T-cell (primary cell): ENCODE data around the gene CCDC88B. TPM values are rescaled to one million over a fixed set of nuclear protein-coding genes. Genes with fewer than 3 reads are reported as not detected.

Experiments used
- ATAC-seq, 4 experiments: fragments of 200-7000 bp in 3 of 4; fragments of 150-1000 bp in 1 of 4; cut with Tn5 transposase; replicated peaks in 1 of 4; 1 replicate in 3 of 4; 2 replicates in 1 of 4; pipeline ENCODE4 v1.10.0; 2021; ENCODE audit warnings: moderate library complexity in 3 of 4, mild to moderate bottlenecking in 2 of 4, moderate number of reproducible peaks in 1 of 4
- CTCF ChIA-PET, 2 donors: fragments of 300-600 bp; sonication (Branson Sonifier 250); formaldehyde crosslinking; loops; one replicate each; lab custom pipeline; 2022; ENCODE audit warnings: antibody characterized with exemption in 2 of 2; lab: Charles Lee
- POLR2A ChIA-PET, 2 donors: fragments of 300-600 bp; sonication (Branson Sonifier 250); formaldehyde crosslinking; loops; one replicate each; lab custom pipeline; 2022; ENCODE audit warnings: antibody characterized with exemption in 2 of 2; lab: Charles Lee
- DNase-seq, 35 experiments: peaks; one replicate each; pipeline versions ENCODE4 v3.0.0 to v3.0.0-alpha.2; 2013 to 2023
- H3K27ac ChIP-seq: one replicate; pipeline ENCODE4 v1.5.1; 2013; ENCODE audit warnings: low read length
- H3K27me3 ChIP-seq, 2 experiments: replicated peaks in 1 of 2; 1 replicate in 1 of 2; 2 replicates in 1 of 2; pipeline versions ENCODE4 v1.6.1 to v1.7.0; 2013; ENCODE audit warnings: low read length in 1 of 2, mixed read lengths in 1 of 2; ENCODE audit not compliant: control insufficient read depth in 2 of 2, insufficient read depth in 2 of 2; ENCODE audit errors: extremely low read depth in 1 of 2
- H3K36me3 ChIP-seq, 2 donors: 1 replicate in 1 of 2; 2 replicates in 1 of 2; pipeline versions ENCODE4 v1.6.1 to v1.7.0; 2013; ENCODE audit warnings: low read length in 1 of 2; ENCODE audit not compliant: control insufficient read depth in 2 of 2, insufficient read depth in 1 of 2; ENCODE audit errors: extremely low read depth in 1 of 2
- H3K4me1 ChIP-seq, 2 experiments: 1 replicate in 1 of 2; 2 replicates in 1 of 2; pipeline versions ENCODE4 v1.6.1 to v1.7.0; 2013; ENCODE audit warnings: low read length in 2 of 2, mixed read lengths in 1 of 2; ENCODE audit not compliant: insufficient read depth in 2 of 2, control insufficient read depth in 1 of 2; ENCODE audit errors: extremely low read depth in 1 of 2
- H3K4me3 ChIP-seq, 2 donors: 1 replicate in 1 of 2; 2 replicates in 1 of 2; pipeline versions ENCODE4 v1.5.1 to v1.7.0; 2013; ENCODE audit warnings: mild to moderate bottlenecking in 2 of 2, low read length in 1 of 2, moderate library complexity in 1 of 2; ENCODE audit not compliant: control insufficient read depth in 1 of 2; ENCODE audit errors: extremely low read depth in 1 of 2
- H3K9me3 ChIP-seq: 2 replicates; pipeline ENCODE4 v1.7.0; 2013
- H3K27ac Mint-ChIP-seq, 2 donors: one replicate each; pipeline ENCODE4 v1.8.0; 2020 to 2021; ENCODE audit warnings: mild to moderate bottlenecking in 2 of 2, mixed read lengths in 2 of 2
- H3K27me3 Mint-ChIP-seq, 2 donors: one replicate each; pipeline ENCODE4 v1.8.0; 2021 to 2022; ENCODE audit warnings: mixed read lengths in 2 of 2
- H3K36me3 Mint-ChIP-seq: one replicate; pipeline ENCODE4 v1.8.0; 2021; ENCODE audit warnings: mixed read lengths
- H3K4me1 Mint-ChIP-seq, 3 donors: one replicate each; pipeline ENCODE4 v1.8.0; 2020 to 2022; ENCODE audit warnings: mixed read lengths in 3 of 3, mild to moderate bottlenecking in 1 of 3
- H3K4me3 Mint-ChIP-seq, 3 donors: one replicate each; pipeline ENCODE4 v1.8.0; 2020 to 2022; ENCODE audit warnings: mild to moderate bottlenecking in 3 of 3, mixed read lengths in 3 of 3, moderate library complexity in 3 of 3
- H3K9me3 Mint-ChIP-seq, 3 donors: one replicate each; pipeline ENCODE4 v1.8.0; 2020 to 2022; ENCODE audit warnings: mixed read lengths in 3 of 3
- WGBS: methylation state at CpG from one replicate; pipeline ENCODE4 v1.1.5; 2013; ENCODE audit warnings: missing lambda C conversion rate; ENCODE audit not compliant: insufficient coverage; 5-methylcytosine and 5-hydroxymethylcytosine counted together
- total RNA-seq, 35 experiments: library from RNA in 6 of 35; stranded (reverse) in 6 of 35; fragments of 120-200 nt in 1 of 35; gene quantifications; one replicate each; pipeline versions ENCODE4 v1.2.1 to v1.2.4 and lab custom pipeline; 2013 to 2026

The CCDC88B gene
- total RNA-seq, 5 donors from 2014 or later (not counting 1 experiment from before 2014, with no cell fraction given): 132 to 144 (median 133) TPM

GRCh38 chr11:64318766-64319761, 20.9 kb upstream of the CCDC88B start:
- CTCF ChIA-PET: interaction anchor here (0.7 to 2.6 kb wide), 8 partner anchors 13 to 1750 kb away, joined by 3 to 41 read pairs (median 16); partner anchors contain the start of genes CATSPERZ (in 1 of the 2), CCDC88B (in 1 of the 2), ESRRA (in 1 of the 2) and NUDT22 (in 1 of the 2)
- peaks cover 18% of the 10 kb centered on the region for H3K36me3 Mint-ChIP-seq
- no peaks in the 10 kb centered on the region for H3K9me3 ChIP-seq

GRCh38 chr11:64320556-64320955, 19.4 kb upstream of the CCDC88B start:
- POLR2A ChIA-PET: no interaction called here

More at GRCh38 chr11:64318766-64319761, 20.9 kb upstream of the CCDC88B start:
- Mint-ChIP-seq H3K27me3 (no peaks in the 10 kb centered on the region), H3K9me3 (no peaks in the 10 kb centered on the region), H3K4me1 (peaks cover 22 to 49% (median 33%) of the 10 kb centered on the region in 3 donors), H3K27ac (peak overlapping the region; percentile 99 to 100), H3K4me3 (peak overlapping the region; percentile 91 to 96 (median 93))
- Histone ChIP-seq H3K27me3 (no peaks in the 10 kb centered on the region), H3K27ac (peak overlapping the region; percentile 98), H3K36me3 (peaks cover 6 to 41% of the 10 kb centered on the region in 2 donors), H3K4me1 (peaks cover 2 to 34% of the 10 kb centered on the region in 2 experiments), H3K4me3 (peak overlapping the region; percentile 76 to 79)
- ATAC-seq: no peak
- POLR2A ChIA-PET: interaction anchor here (0.6 to 1.3 kb wide), 4 partner anchors 19 to 1447 kb away, joined by 3 to 6 read pairs (median 4); partner anchors contain the start of gene CCDC88B (in 1 of the 2)
- 33% methylated on average over 9 of the region's 19 CpGs for WGBS
- peak in 1 of 35 experiments; percentile 49 for DNase-seq

GRCh38 chr11:64321026-64321425, 19.0 kb upstream of the CCDC88B start:
- Histone ChIP-seq H3K4me1 (peaks cover 2 to 34% of the 10 kb centered on the region in 2 experiments), H3K9me3 (no peaks in the 10 kb centered on the region), H3K27ac (no peak overlapping the region), H3K4me3 (no peak overlapping the region), H3K36me3 (peaks cover 6 to 25% of the 10 kb centered on the region in 2 donors), H3K27me3 (no peaks in the 10 kb centered on the region)
- no peak for ATAC-seq
- no peaks in the 10 kb centered on the region for H3K27me3 Mint-ChIP-seq
- ChIA-PET POLR2A (no interaction called here), CTCF (no interaction called here)
- no peaks in the 10 kb centered on the region for H3K9me3 Mint-ChIP-seq
- H3K4me1 Mint-ChIP-seq: peaks cover 22 to 49% (median 33%) of the 10 kb centered on the region in 3 donors
- WGBS: 71% methylated on average over 4 of the region's 5 CpGs
- peak overlapping the region in 2 of 3 donors; percentile 13 to 28 for H3K4me3 Mint-ChIP-seq
- no peak for DNase-seq
- H3K36me3 Mint-ChIP-seq: peaks cover 15% of the 10 kb centered on the region
- H3K27ac Mint-ChIP-seq: no peak overlapping the region

More at GRCh38 chr11:64320556-64320955, 19.4 kb upstream of the CCDC88B start:
- CTCF ChIA-PET: interaction anchor here in 1 of 2 donors (0.6 kb wide), 1 partner anchor 10 kb away, joined by 3 read pairs; no protein-coding TSS in a partner anchor
- Mint-ChIP-seq H3K4me3 (peak overlapping the region in 1 of 3 donors; percentile 28), H3K27me3 (no peaks in the 10 kb centered on the region), H3K27ac (no peak overlapping the region), H3K9me3 (no peaks in the 10 kb centered on the region), H3K4me1 (peaks cover 22 to 49% (median 33%) of the 10 kb centered on the region in 3 donors), H3K36me3 (peaks cover 15% of the 10 kb centered on the region)
- H3K4me1 ChIP-seq: peaks cover 2 to 34% of the 10 kb centered on the region in 2 experiments
- no peak overlapping the region for H3K27ac ChIP-seq
- no peak for ATAC-seq
- no peaks in the 10 kb centered on the region for H3K9me3 ChIP-seq
- H3K36me3 ChIP-seq: peaks cover 6 to 26% of the 10 kb centered on the region in 2 donors
- H3K4me3 ChIP-seq: no peak overlapping the region
- 86% methylated on average over 5 of the region's 7 CpGs for WGBS
- DNase-seq: no peak
- no peaks in the 10 kb centered on the region for H3K27me3 ChIP-seq

GRCh38 chr11:64321533-64321932, 18.5 kb upstream of the CCDC88B start:
- Mint-ChIP-seq H3K27ac (no peak overlapping the region), H3K4me1 (peaks cover 19 to 45% (median 30%) of the 10 kb centered on the region in 3 donors), H3K27me3 (no peaks in the 10 kb centered on the region), H3K4me3 (no peak overlapping the region), H3K9me3 (no peaks in the 10 kb centered on the region), H3K36me3 (peaks cover 15% of the 10 kb centered on the region)
- no peak overlapping the region for H3K4me3 ChIP-seq
- peaks cover 2 to 29% of the 10 kb centered on the region in 2 experiments for H3K4me1 ChIP-seq
- DNase-seq: no peak
- H3K9me3 ChIP-seq: no peaks in the 10 kb centered on the region
- ChIA-PET CTCF (no interaction called here), POLR2A (no interaction called here)
- H3K27ac ChIP-seq: no peak overlapping the region
- no peaks in the 10 kb centered on the region for H3K27me3 ChIP-seq
- WGBS: 100% methylated on average over 1 of the region's 5 CpGs
- no peak for ATAC-seq
- H3K36me3 ChIP-seq: peaks cover 6 to 22% of the 10 kb centered on the region in 2 donors

- CTCF ChIA-PET: no interaction called here
- no peaks in the 10 kb centered on the region for H3K27me3 Mint-ChIP-seq
- Histone ChIP-seq H3K9me3 (no peaks in the 10 kb centered on the region), H3K4me3 (no peak overlapping the region), H3K27me3 (no peaks in the 10 kb centered on the region), H3K27ac (no peak overlapping the region), H3K4me1 (peaks cover 2 to 17% of the 10 kb centered on the region in 2 experiments), H3K36me3 (peaks cover 6 to 22% of the 10 kb centered on the region in 2 donors)
- peaks cover 13 to 32% (median 19%) of the 10 kb centered on the region in 3 donors for H3K4me1 Mint-ChIP-seq
- no peak overlapping the region for H3K27ac Mint-ChIP-seq
- H3K9me3 Mint-ChIP-seq: no peaks in the 10 kb centered on the region
- DNase-seq (no peak), ATAC-seq (no peak)
- WGBS: 90% methylated on average over 6 of the region's 7 CpGs
- peaks cover 15% of the 10 kb centered on the region for H3K36me3 Mint-ChIP-seq
- no peak overlapping the region for H3K4me3 Mint-ChIP-seq
- POLR2A ChIA-PET: no interaction called here
Measured at GRCh38 chr11:64322925-64323260, 17.1 kb upstream of the CCDC88B start.

GRCh38 chr11:64323373-64323772, 16.6 kb upstream of the CCDC88B start:
- Mint-ChIP-seq H3K27ac (no peak overlapping the region), H3K36me3 (peaks cover 15% of the 10 kb centered on the region), H3K4me3 (no peak overlapping the region), H3K4me1 (peaks cover 9 to 27% (median 17%) of the 10 kb centered on the region in 3 donors), H3K9me3 (no peaks in the 10 kb centered on the region), H3K27me3 (no peaks in the 10 kb centered on the region)
- POLR2A ChIA-PET: no interaction called here
- CTCF ChIA-PET: interaction anchor here in 1 of 2 donors (1.1 kb wide), 1 partner anchor 54 kb away, joined by 3 read pairs; no protein-coding TSS in a partner anchor
- Histone ChIP-seq H3K9me3 (no peaks in the 10 kb centered on the region), H3K4me3 (no peak overlapping the region), H3K4me1 (peaks cover 2 to 13% of the 10 kb centered on the region in 2 experiments), H3K36me3 (peaks cover 6 to 22% of the 10 kb centered on the region in 2 donors), H3K27ac (no peak overlapping the region), H3K27me3 (no peaks in the 10 kb centered on the region)
- no peak for DNase-seq
- ATAC-seq: no peak
- 20% methylated on average over 2 of the region's 5 CpGs for WGBS
